Muscle layer of duodenum (tissue), 2 donors: ENCODE results near the gene FARP1.

Experiments used
- H3K27ac ChIP-seq: one replicate; pipeline ENCODE4 v1.7.0; 2013; ENCODE audit warnings: mild to moderate bottlenecking, low read length
- H3K27me3 ChIP-seq: one replicate; pipeline ENCODE4 v1.7.0; 2013; ENCODE audit warnings: low read depth, mild to moderate bottlenecking, control low read depth, low read length
- H3K36me3 ChIP-seq, 2 donors: one replicate each; pipeline ENCODE4 v1.7.0; 2013; ENCODE audit warnings: low read length in 2 of 2, control low read depth in 1 of 2, mild to moderate bottlenecking in 1 of 2; ENCODE audit not compliant: insufficient read depth in 2 of 2, control insufficient read depth in 1 of 2
- H3K4me1 ChIP-seq, 2 donors: one replicate each; pipeline ENCODE4 v1.7.0; 2013; ENCODE audit warnings: low read length in 2 of 2, mild to moderate bottlenecking in 2 of 2, control low read depth in 1 of 2, moderate library complexity in 1 of 2; ENCODE audit not compliant: insufficient read depth in 2 of 2, control insufficient read depth in 1 of 2
- H3K4me3 ChIP-seq, 2 donors: one replicate each; pipeline ENCODE4 v1.7.0; 2013; ENCODE audit warnings: low read length in 2 of 2, low read depth in 1 of 2, mild to moderate bottlenecking in 1 of 2
- H3K9me3 ChIP-seq, 2 donors: one replicate each; pipeline ENCODE4 v1.7.0; 2013; ENCODE audit warnings: low read length in 2 of 2, control low read depth in 1 of 2, mild to moderate bottlenecking in 1 of 2; ENCODE audit not compliant: control insufficient read depth in 1 of 2
- donor health status: healthy.

The FARP1 gene

DNA sequence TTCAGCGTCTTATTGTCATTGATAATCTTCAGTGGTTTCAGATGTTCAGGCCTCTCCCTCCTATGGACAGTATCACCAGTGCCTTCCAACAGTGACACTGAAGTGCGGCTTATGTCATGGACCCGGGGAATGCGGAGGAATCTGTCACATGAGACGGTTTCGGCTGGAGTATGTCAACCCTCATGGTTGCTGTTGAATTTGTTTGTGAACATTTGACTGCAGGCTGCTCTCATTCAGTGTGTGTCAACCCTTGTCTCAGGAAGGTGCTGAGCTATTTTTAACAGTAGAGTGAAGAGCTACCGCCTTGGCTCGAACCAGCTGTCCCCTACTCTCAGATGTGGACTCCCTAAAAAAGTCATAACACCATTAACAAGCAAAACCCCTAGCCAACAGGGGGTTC lies 173.0 kb downstream of the FARP1 start:
- H3K4me3 ChIP-seq: no peak overlapping the region
- no peak overlapping the region for H3K27ac ChIP-seq
- no peaks in the 10 kb centered on the region for H3K27me3 ChIP-seq
- H3K36me3 ChIP-seq: no peaks in the 10 kb centered on the region
- no peaks in the 10 kb centered on the region for H3K9me3 ChIP-seq
- no peaks in the 10 kb centered on the region for H3K4me1 ChIP-seq

GRCh38 chr13:98317573-98318171 lies 174.8 kb downstream of the FARP1 start:
- H3K4me1 ChIP-seq: no peaks in the 10 kb centered on the region
- no peak overlapping the region for H3K4me3 ChIP-seq
- H3K9me3 ChIP-seq: no peaks in the 10 kb centered on the region
- H3K36me3 ChIP-seq: no peaks in the 10 kb centered on the region
- no peaks in the 10 kb centered on the region for H3K27me3 ChIP-seq
- no peak overlapping the region for H3K27ac ChIP-seq

DNA sequence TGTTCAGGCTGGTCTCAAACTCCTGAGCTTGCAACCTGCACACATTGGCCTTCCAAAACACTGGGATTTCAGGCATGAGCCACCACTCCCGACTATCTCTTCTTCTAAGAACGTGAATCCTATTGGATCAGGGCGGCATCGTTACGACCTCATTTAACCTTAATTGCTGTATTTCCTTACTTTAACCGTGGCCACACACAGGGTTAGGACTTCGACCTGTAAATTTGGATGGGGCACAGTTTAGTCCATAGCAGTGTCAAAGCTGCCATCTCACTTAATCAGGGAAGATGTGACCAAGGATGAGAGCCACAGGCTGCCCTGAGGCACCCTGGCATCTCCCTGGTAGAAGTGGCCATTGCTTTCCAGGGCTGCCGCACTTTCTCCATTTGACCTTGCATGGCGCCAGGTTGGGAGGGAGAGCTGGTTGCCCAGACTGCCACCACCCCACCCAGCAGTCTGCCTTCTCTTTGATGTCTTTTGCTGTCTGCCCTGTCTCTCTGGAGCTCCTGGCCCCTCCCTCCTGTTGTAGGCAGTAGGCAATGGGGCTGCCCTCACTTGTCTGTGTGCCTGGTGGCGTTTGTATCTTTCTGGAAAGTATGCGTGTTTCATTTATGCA lies 175.5 kb downstream of the FARP1 start:
- no peaks in the 10 kb centered on the region for H3K9me3 ChIP-seq
- H3K27me3 ChIP-seq: no peaks in the 10 kb centered on the region
- H3K4me3 ChIP-seq: no peak overlapping the region
- no peaks in the 10 kb centered on the region for H3K4me1 ChIP-seq
- no peaks in the 10 kb centered on the region for H3K36me3 ChIP-seq
- no peak overlapping the region for H3K27ac ChIP-seq

DNA sequence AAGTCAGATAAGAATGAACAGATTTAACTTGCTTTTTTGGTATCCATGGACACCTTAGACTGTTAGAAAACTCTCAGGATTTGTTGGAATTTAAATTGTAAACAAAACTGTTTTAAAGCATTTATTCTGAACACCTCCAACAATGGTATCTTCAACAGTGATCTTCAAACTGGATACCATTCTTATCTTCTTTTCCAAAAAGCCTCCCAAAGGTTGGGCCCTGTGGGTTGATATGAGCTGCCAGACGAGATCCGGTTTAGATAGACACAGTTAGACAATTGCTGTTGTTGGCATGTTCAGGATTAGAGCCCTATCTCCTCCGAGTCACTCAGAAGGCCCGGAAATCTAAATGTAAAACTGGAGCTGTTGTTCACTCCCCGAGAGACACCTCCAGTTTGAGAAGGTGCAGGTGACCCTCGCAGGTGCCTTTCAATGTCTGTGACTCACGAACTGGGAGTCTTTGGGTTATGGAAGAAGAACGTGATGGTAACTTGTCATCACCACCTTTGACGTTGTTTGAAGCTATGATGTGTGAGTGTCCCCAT lies 177.7 kb downstream of the FARP1 start:
- Histone ChIP-seq H3K9me3 (no peaks in the 10 kb centered on the region), H3K27me3 (no peaks in the 10 kb centered on the region), H3K4me1 (no peaks in the 10 kb centered on the region), H3K27ac (no peak overlapping the region), H3K4me3 (no peak overlapping the region), H3K36me3 (no peaks in the 10 kb centered on the region)

DNA sequence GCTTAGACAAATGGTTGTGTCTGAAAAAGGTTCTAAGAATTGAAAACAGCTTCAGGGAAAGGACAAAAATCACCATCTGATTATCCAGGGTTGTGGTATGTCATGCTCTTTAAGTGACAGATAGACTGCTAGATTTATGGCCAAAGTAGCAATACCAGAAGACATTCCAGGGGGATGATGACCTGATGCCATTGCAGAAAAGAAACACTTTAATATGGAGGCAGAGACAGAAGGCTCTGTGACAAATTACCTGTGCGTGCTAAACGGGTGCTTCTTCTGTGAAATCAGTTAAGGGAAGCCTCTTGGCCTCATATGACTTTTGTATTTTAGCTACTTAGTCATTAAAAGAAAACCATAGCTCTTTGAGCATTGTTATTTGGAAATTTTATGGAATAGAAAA lies 178.5 kb downstream of the FARP1 start:
- H3K36me3 ChIP-seq: no peaks in the 10 kb centered on the region
- no peaks in the 10 kb centered on the region for H3K27me3 ChIP-seq
- H3K9me3 ChIP-seq: no peaks in the 10 kb centered on the region
- H3K27ac ChIP-seq: no peak overlapping the region
- no peaks in the 10 kb centered on the region for H3K4me1 ChIP-seq
- H3K4me3 ChIP-seq: no peak overlapping the region

DNA sequence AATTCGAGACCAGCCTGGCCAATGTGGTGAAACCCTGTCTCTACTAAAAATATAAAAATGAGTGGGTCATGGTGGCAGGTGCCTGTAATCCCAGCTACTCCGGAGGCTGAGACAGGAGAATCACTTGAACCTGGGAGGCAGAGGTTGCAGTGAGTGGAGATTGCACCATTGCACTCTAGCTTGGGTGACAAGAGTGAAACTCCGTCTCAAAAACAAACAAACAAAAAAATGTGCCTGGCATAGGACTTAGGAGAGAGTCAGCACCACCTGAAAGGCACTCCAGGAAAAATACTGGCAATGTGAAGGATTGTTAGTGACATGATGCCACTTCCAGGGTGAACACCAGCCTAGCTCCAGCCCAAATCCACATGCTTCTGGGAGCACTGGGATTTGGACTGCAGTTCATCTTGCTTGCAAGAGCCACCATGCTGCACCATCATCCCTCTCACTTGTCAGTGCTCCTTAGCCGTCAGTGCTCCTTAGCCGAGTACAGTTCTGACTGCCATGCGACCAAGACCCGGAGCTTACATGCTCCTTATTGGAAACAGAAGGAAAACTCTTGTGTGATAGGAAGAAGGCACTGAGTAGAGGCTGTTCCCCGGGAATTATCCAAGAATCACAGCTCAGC lies 179.3 kb downstream of the FARP1 start:
- Histone ChIP-seq H3K4me3 (no peak overlapping the region), H3K36me3 (no peaks in the 10 kb centered on the region), H3K9me3 (no peaks in the 10 kb centered on the region), H3K27ac (no peak overlapping the region), H3K27me3 (no peaks in the 10 kb centered on the region), H3K4me1 (no peaks in the 10 kb centered on the region)

- H3K4me3 ChIP-seq: no peak overlapping the region
- H3K4me1 ChIP-seq: peaks cover 0 to 9% of the 10 kb centered on the region in 2 donors
- H3K9me3 ChIP-seq: no peaks in the 10 kb centered on the region
- no peak overlapping the region for H3K27ac ChIP-seq
- no peaks in the 10 kb centered on the region for H3K27me3 ChIP-seq
- H3K36me3 ChIP-seq: no peaks in the 10 kb centered on the region
Measured at GRCh38 chr13:98324105-98324504, 181.2 kb downstream of the FARP1 start.

- H3K27me3 ChIP-seq: no peaks in the 10 kb centered on the region
- peaks cover 0 to 9% of the 10 kb centered on the region in 2 donors for H3K4me1 ChIP-seq
- no peak overlapping the region for H3K4me3 ChIP-seq
- no peaks in the 10 kb centered on the region for H3K9me3 ChIP-seq
- H3K27ac ChIP-seq: no peak overlapping the region
- H3K36me3 ChIP-seq: no peaks in the 10 kb centered on the region
Measured at GRCh38 chr13:98325724-98326123, 182.8 kb downstream of the FARP1 start.

DNA sequence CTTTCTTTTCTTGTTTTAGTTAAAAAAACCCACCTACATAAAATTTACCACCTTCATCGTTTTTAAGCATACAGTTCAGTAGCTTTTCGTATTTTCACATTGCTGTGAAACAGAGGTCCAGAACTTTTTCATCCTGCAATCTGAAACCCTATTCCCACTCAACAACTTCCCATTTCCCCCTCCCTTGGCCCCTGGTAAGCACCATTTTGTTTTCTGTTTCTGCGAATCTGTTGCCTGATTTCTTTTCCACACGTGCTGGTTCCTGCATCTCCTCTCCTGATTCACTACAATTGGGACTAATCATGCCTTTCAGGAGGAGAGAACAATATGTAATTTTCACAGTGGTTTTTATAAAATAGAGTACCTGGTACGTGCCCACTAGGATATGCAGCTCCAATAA lies 183.4 kb downstream of the FARP1 start:
- H3K4me1 ChIP-seq: peaks cover 0 to 9% of the 10 kb centered on the region in 2 donors
- H3K36me3 ChIP-seq: no peaks in the 10 kb centered on the region
- H3K27ac ChIP-seq: no peak overlapping the region

DNA sequence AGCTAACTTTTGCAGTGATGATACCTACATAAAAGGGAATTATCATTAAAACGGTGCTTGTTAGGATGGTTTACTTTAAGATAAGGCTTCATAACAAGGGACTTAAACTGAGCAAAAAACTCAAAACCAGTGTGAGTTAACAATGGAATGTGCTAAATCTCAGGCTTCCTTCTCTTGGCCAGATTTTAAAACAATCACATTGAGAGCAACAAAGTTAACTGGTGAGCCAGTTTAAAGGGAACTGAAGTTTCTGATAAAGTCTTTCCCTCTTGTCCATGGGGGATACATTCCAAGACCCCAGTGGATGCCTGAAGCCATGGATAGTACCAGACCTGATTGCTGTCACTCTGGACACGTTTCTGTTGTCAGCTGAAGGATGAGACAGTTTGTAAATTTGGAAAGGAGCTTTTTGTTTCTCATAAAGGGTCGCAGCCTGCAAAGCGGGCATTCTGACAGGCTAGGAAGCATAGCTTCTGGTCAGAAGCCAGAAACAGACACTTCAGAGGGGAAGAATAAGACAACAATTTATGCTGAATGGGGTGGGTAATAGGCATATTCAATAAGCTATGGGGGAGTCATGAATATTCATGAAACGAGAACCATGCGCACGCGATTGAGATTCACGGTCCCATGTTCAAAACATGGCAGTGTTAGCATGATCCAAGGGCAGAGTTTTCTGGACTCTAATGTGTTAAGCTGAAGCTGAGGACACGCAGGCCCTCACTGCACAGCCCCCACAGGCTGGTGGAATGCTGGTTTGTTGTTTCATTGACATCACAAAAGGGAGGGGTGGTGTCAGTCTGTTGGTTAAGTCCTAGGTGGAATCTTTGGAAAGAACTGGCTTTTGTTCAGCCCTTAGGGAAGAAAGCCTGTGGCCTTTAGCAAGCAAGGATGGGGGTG lies 184.7 kb downstream of the FARP1 start:
- H3K27ac ChIP-seq: no peak overlapping the region
- H3K27me3 ChIP-seq: no peaks in the 10 kb centered on the region
- no peak overlapping the region for H3K4me3 ChIP-seq
- peaks cover 0 to 9% of the 10 kb centered on the region in 2 donors for H3K4me1 ChIP-seq
- H3K36me3 ChIP-seq: no peaks in the 10 kb centered on the region
- H3K9me3 ChIP-seq: no peaks in the 10 kb centered on the region

More for the DNA sequence above, 183.4 kb downstream of the FARP1 start:
- H3K9me3 ChIP-seq: no peaks in the 10 kb centered on the region
- H3K4me3 ChIP-seq: no peak overlapping the region
- no peaks in the 10 kb centered on the region for H3K27me3 ChIP-seq

DNA sequence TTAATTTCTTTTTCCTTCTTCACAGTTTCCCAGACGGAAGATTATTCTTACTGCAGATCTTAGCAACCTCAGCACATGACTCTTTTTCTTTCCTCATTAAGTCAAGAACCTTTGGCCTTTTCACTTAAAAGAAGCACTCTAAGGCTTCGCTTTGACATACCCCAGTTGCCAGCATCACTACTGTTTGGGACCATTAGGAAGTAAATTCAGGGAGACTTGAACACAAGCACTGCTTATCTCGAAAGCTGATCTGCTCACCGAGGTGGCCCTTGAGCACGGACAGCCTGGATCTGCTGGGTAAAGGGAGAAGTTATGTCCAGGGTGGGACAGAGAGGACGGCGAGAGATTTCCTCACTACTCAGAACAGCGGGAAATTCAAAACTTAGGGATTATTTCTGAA lies 185.6 kb downstream of the FARP1 start:
- no peak overlapping the region for H3K27ac ChIP-seq
- no peaks in the 10 kb centered on the region for H3K36me3 ChIP-seq
- no peaks in the 10 kb centered on the region for H3K9me3 ChIP-seq
- no peak overlapping the region for H3K4me3 ChIP-seq
- no peaks in the 10 kb centered on the region for H3K27me3 ChIP-seq
- H3K4me1 ChIP-seq: peaks cover 0 to 9% of the 10 kb centered on the region in 2 donors
